GM19025 (cell line): ENCODE data around the gene SRRM3.
"Not testable (repeated sequence)": the region's sequence is repeated elsewhere in the genome, so short reads cannot be mapped to it uniquely, and the experiment has no call there.

Experiments
- ATAC-seq: cut with Tn5 transposase; IDR thresholded peaks from one replicate; pipeline ENCODE4 v1.9.1; 2021; ENCODE audit warnings: mild to moderate bottlenecking, low read depth, moderate library complexity; ENCODE audit not compliant: unreplicated experiment

SRRM3 gene

GRCh38 chr7:76224695-76225094 is 23.0 kb downstream of the SRRM3 start:
- ATAC-seq, result no peak

DNA sequence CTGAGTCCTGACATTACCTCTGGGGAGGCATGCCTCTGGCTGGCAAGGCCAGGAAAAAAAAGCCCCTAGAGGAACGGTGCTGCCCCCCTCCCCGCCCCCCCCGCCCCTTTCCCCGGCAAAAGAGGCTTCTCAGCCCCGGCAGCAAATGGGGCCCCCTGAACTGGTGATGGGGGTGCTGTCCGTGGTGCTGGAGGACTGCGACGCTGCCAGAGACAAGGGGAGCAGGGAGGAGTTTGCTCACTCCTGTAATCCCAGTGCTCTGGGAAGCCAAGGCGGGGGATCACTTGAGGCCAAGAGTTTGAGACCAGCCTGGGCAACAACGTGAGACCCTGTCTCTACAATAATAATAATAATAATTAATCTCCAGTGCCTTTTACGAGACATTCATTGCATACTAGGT is 23.7 kb downstream of the SRRM3 start:
- no peak for ATAC-seq

DNA sequence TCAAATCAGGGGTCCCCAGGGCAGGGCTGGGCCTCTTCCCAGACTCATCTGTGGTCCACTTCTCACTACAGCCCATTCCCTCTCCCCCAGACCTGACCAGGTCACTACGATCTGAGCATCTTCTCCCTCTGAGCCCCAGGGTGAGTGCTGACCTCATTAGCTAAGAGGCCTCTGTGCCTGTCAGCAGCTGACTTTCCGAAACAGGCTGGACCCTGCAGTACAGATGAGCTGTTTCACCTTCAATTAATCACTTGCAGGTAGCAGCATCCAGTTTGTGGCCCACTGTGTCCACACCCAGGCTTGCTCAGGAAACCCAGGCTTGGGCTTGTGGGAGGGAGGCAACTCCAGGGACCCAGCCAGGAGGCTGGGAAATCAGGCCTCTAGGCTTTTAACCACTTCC is 24.3 kb downstream of the SRRM3 start:
- ATAC-seq, result no peak

GRCh38 chr7:76226878-76227423 is 25.3 kb downstream of the SRRM3 start:
- ATAC-seq, result not testable (repeated sequence)

- ATAC-seq, result no peak
These were observed 28.5 kb downstream of the SRRM3 start for GRCh38 chr7:76230214-76230613.

- no peak for ATAC-seq
These were observed 29.4 kb downstream of the SRRM3 start for GRCh38 chr7:76231071-76231470.

GRCh38 chr7:76231583-76231982 is 29.9 kb downstream of the SRRM3 start:
- ATAC-seq, result no peak

GRCh38 chr7:76232698-76233097 is 31.0 kb downstream of the SRRM3 start:
- ATAC-seq, result no peak

DNA sequence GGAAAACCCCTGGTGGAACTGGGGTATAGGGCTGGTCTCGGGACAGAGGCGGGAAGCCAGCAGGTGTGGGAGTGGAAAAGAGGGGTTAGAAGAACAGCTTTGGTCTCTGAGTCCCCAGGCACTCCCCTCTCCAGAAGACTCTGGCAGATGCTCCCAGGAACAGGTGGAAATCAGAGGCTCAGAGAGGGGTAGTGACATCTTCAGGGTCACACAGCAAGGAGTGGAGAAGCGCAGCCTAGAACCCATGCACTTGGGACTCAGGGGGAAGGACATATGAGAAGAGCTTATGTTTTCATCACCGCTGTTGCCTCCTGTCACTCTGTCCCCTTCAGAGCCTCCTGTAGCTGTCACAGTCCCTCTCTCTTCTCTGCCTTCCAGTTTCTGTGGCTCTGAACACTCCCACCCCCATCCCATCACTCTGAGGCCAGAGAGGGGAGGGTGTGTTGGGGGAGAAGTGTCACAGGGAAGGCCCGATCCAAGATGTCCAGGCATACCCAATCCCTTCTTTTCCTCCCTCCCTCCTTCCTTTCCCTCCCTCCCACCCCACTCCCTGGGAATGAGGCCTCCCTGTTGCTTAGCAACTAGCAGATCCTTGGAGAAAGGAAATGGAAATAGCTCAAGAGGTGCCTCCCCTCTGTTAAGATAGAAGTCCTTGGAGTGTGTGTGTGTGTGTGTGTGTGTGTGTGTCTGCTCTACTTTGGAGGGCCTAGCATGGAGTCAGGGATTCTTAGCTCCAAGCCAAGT is 32.0 kb downstream of the SRRM3 start:
- ATAC-seq, result no peak

DNA sequence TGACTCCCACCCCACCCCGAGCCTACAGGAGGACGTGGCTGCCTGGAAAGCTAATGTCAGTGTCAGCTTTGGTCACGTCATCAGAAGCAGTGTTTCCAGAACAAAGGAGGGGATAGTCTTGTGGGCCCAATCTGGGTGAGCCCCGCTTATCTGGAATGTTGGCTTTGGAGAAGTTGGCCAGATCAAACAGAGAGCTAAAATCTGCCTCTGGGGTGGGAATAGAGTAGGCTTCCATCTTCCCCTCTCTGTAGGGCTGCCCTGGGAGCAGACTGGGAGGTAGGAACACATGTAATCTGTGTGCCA is 32.5 kb downstream of the SRRM3 start:
- no peak for ATAC-seq

GRCh38 chr7:76234931-76235441 is 33.3 kb downstream of the SRRM3 start:
- ATAC-seq, result no peak

GRCh38 chr7:76236224-76236623 is 34.5 kb downstream of the SRRM3 start:
- no peak for ATAC-seq

DNA sequence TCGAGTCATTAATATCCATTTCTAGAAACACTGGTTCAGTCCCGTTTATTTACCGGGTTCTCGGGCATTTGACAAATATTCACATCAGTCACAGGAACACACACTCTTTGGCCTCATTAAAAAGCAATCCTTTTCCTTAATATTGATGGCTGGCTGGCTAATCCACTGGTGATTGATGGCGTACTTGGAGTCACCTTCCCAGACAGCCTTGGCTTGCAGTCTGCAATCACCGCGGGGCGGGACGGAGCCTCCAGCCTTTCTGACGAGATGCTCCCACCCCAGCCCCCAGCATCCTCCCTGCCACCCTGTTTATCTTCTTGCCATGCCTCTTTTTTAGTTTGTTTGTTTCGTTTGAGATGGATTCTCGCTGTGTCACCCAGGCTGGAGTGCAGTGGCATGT is 36.6 kb downstream of the SRRM3 start:
- no peak for ATAC-seq

GRCh38 chr7:76241141-76241540 is 39.4 kb downstream of the SRRM3 start:
- ATAC-seq, result no peak

DNA sequence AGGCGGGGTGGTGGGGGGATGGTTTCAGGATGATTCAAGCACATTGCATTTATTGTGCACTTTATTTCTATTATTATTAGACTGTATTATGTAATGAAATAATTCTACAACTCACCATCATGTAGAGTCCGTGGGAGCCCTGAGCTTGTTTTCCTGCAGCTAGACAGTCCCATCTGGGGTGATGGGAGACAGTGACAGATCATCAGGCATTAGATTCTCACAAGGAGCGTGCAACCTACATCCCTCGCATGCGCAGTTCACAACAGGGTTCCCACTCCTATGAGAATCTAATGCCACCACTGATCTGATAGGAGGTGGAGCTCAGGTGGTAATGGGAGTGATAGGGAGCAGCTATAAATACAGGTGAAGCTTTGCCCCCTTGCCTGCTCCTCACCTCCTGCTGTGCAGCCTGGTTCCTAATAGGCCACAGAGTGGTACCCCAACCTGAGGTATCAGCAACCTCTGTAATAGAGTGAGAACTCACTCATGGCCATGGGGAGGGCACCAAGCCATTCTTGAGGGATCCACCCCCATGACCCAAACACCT is 40.9 kb downstream of the SRRM3 start:
- not testable (repeated sequence) for ATAC-seq

GRCh38 chr7:76244781-76245391 is 43.2 kb downstream of the SRRM3 start:
- no peak for ATAC-seq

GRCh38 chr7:76246804-76247389 is 45.2 kb downstream of the SRRM3 start:
- no peak for ATAC-seq

DNA sequence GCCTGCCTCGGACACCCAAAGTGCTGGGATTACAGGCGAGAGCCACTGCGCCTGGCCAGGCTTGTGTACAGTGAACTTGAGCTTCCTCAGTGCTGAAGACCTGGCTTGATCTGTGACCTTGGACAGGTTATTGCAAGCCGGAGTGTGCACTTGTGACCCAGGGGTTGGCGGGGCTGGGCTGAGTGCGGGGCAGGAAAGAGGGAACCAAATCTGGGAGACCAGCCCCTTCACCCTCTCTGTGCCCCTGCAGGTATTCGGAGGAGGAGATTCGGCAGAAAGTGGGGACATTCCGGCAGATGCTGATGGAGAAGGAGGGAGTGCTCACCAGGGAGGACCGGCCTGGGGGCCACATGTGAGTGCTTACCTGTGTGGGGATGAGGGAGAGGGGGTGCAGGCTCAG is 46.2 kb downstream of the SRRM3 start:
- no peak for ATAC-seq

DNA sequence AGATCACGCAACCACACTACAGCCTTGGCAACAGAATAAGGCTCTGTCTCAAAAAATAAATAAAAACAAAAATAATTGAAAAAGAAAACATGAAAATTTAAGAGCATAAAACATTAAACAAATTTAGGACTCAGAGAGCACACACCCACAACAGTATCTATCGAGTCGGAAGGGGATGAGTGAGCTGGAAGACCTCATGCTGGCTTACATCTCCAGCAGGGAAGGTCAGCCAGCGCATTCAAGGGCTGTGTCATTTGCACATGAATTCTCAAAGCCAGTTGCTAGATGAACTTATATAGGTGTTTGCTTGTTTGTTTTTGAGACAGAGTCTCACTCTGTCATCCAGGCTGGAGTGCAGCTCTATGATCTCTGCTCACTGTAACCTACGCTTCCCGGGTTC is 50.3 kb downstream of the SRRM3 start:
- no peak for ATAC-seq

- no peak for ATAC-seq
These were observed 53.1 kb downstream of the SRRM3 start for GRCh38 chr7:76254781-76255180.

GRCh38 chr7:76257973-76258372 is 56.3 kb downstream of the SRRM3 start:
- ATAC-seq, result no peak
